D721Med (cell line): Measurements from ENCODE around the gene CBX8.

Experiments used
- DNase-seq: peaks from one replicate; pipeline ENCODE4 v3.0.0; 2011; ENCODE audit warnings: low spot score; ENCODE audit not compliant: insufficient read length
- FAIRE-seq: peaks from 2 replicates; lab custom pipeline; 2011; peaks lifted over from hg19 to GRCh38; lab: Jason Lieb, UNC
- TF ChIP-seq, protein P1 (sequence below): IDR thresholded peaks from 2 replicates; pipeline ENCODE4 v1.5.1; 2012; ENCODE audit warnings: mild to moderate bottlenecking, control low read depth; ENCODE audit not compliant: insufficient read depth; ENCODE audit errors: missing control alignments

The CBX8 gene

GRCh38 chr17:79833744-79834564, 37.1 kb upstream of the CBX8 start:
- no peak for FAIRE-seq
- no peak for DNase-seq
- TF ChIP-seq, protein P1, sequence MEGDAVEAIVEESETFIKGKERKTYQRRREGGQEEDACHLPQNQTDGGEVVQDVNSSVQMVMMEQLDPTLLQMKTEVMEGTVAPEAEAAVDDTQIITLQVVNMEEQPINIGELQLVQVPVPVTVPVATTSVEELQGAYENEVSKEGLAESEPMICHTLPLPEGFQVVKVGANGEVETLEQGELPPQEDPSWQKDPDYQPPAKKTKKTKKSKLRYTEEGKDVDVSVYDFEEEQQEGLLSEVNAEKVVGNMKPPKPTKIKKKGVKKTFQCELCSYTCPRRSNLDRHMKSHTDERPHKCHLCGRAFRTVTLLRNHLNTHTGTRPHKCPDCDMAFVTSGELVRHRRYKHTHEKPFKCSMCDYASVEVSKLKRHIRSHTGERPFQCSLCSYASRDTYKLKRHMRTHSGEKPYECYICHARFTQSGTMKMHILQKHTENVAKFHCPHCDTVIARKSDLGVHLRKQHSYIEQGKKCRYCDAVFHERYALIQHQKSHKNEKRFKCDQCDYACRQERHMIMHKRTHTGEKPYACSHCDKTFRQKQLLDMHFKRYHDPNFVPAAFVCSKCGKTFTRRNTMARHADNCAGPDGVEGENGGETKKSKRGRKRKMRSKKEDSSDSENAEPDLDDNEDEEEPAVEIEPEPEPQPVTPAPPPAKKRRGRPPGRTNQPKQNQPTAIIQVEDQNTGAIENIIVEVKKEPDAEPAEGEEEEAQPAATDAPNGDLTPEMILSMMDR: no peak

GRCh38 chr17:79833110-79833450, 36.2 kb upstream of the CBX8 start:
- DNase-seq (no peak), FAIRE-seq (no peak)
- TF ChIP-seq, protein P1: no peak

- FAIRE-seq (no peak), DNase-seq (no peak)
- TF ChIP-seq, protein P1: no peak
These were observed 35.6 kb upstream of the CBX8 start for GRCh38 chr17:79832218-79833109.

- TF ChIP-seq, protein P1: no peak
- DNase-seq: no peak
- FAIRE-seq: no peak
These were observed 34.7 kb upstream of the CBX8 start for GRCh38 chr17:79831265-79832217.

- TF ChIP-seq, protein P1: no peak
- no peak for DNase-seq
- FAIRE-seq: no peak
These were observed 33.9 kb upstream of the CBX8 start for GRCh38 chr17:79830763-79831264.

- no peak for FAIRE-seq
- no peak for DNase-seq
- TF ChIP-seq, protein P1: no peak
These were observed 33.4 kb upstream of the CBX8 start for GRCh38 chr17:79830303-79830702.
